Activated T-helper 17 cell treated with anti-CD3 and anti-CD28 coated beads, Interleukin-2, amount 50 U/mL, for 72 hours (primary cell): ENCODE results near the gene KLK12. TPM values are rescaled to one million over a fixed set of nuclear protein-coding genes. Genes with fewer than 3 reads are reported as not detected.
"Not testable (repeated sequence)": the region's sequence is repeated elsewhere in the genome, so short reads cannot be mapped to it uniquely, and the experiment has no call there.

Experiments used
- ATAC-seq: fragments of 150-1000 bp; cut with Tn5 transposase; replicated peaks from 2 replicates; pipeline ENCODE4 v1.10.0; 2021; ENCODE audit warnings: mild to moderate bottlenecking, moderate library complexity
- H3K27ac Mint-ChIP-seq: one replicate; pipeline ENCODE4 v1.8.0; 2022; ENCODE audit warnings: mixed read lengths
- H3K27me3 Mint-ChIP-seq: one replicate; pipeline ENCODE4 v1.8.0; 2022; ENCODE audit warnings: mixed read lengths
- H3K36me3 Mint-ChIP-seq: one replicate; pipeline ENCODE4 v1.8.0; 2022; ENCODE audit warnings: low read depth, mild to moderate bottlenecking, mixed read lengths
- H3K4me1 Mint-ChIP-seq: one replicate; pipeline ENCODE4 v1.8.0; 2022; ENCODE audit warnings: mixed read lengths
- H3K4me3 Mint-ChIP-seq: one replicate; pipeline ENCODE4 v1.8.0; 2022; ENCODE audit warnings: mild to moderate bottlenecking, mixed read lengths
- H3K9me3 Mint-ChIP-seq: one replicate; pipeline ENCODE4 v1.8.0; 2022; ENCODE audit warnings: mixed read lengths
- total RNA-seq, 2 donors: library from RNA; stranded (reverse); gene quantifications; one replicate each; pipeline ENCODE4 v1.2.3, GENCODE V29; 2022

The KLK12 gene
- total RNA-seq, 2 donors from 2014 or later: not detected

DNA sequence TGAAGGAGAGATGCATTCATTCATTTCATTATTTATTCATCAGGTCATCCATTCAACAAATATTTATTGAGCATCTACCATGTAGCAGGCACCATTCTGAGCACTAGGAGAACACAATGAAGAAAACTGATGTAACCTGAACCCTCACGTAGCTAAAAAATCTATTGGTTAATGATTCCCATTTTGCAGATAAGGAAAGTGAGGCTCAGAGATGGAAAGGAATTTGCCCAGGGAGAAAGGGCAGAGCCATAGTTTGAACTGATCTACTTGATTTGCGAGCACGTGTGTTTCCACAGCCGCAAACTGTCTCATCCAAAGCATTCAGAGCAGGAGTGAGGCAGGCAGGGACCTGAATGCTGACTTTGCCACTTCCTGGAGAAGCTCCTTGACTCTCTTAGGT is 36.1 kb downstream of the KLK12 start:
- no peak for ATAC-seq
- H3K27me3 Mint-ChIP-seq: peaks cover 36% of the 10 kb centered on the region
- no peak overlapping the region for H3K27ac Mint-ChIP-seq
- no peaks in the 10 kb centered on the region for H3K36me3 Mint-ChIP-seq
- no peaks in the 10 kb centered on the region for H3K4me1 Mint-ChIP-seq
- no peaks in the 10 kb centered on the region for H3K9me3 Mint-ChIP-seq
- H3K4me3 Mint-ChIP-seq: no peak overlapping the region

DNA sequence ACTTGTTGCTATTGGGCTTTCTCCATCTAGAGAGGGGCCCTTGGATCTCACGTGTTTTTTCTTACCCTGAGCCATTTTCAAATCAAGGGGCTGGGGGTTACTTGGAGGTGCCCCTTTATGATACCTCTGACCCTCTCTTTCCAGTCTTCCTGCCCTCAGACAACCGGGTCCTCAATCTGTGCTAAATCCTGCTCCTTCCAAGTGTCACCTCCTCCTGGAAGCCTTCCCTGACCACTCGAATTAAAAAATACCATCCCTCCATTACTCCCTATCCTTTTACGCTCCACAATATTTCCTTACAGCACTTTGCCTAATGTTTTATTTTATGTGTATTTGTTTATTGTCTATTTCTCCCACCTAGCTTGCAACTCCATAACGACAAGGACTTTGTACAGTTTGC is 36.7 kb downstream of the KLK12 start:
- Mint-ChIP-seq H3K27ac (no peak overlapping the region), H3K4me3 (no peak overlapping the region)
- no peak for ATAC-seq

DNA sequence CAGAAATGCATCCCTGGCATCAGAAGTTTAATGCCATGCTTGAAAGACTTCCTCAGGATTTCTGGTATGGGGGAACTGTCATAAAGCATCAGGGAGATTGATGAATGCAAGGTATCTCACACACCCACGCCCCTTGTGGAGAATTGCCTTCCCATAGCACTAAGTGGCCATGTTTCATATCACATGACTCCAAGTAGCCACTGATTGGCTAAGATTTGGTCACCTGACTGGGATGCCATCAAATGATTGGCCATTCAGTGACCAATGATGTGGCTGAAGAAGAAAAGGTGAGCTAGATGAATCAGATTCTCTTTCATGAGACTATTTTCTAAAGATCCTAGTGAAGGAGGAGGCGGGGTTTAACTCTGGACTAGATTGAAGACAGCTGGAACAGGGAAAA is 40.7 kb downstream of the KLK12 start:
- no peaks in the 10 kb centered on the region for H3K9me3 Mint-ChIP-seq
- no peak overlapping the region for H3K27ac Mint-ChIP-seq
- no peaks in the 10 kb centered on the region for H3K4me1 Mint-ChIP-seq
- H3K36me3 Mint-ChIP-seq: no peaks in the 10 kb centered on the region
- no peak overlapping the region for H3K4me3 Mint-ChIP-seq
- peaks cover 32% of the 10 kb centered on the region for H3K27me3 Mint-ChIP-seq
- ATAC-seq: no peak

More for the DNA sequence above, 36.7 kb downstream of the KLK12 start:
- no peaks in the 10 kb centered on the region for H3K36me3 Mint-ChIP-seq
- H3K27me3 Mint-ChIP-seq: peaks cover 35% of the 10 kb centered on the region
- H3K4me1 Mint-ChIP-seq: no peaks in the 10 kb centered on the region
- H3K9me3 Mint-ChIP-seq: no peaks in the 10 kb centered on the region

DNA sequence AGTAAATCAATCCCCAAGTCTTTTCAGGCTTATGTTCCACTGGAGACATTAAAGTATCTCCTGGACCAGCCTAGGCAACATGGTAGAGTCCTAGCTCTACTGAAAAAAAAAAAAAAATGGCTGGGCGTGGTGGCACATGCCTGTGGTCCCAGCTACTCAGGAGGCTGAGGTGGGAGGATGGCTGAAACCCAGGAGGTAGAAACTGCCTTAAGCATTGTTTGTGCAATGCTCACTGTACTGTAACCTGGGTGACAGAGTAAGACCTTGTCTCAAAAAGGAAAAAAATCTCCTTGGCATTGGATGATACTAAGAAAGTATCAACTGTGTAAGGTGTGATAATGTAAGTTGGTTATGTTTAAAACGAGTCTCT is 42.2 kb downstream of the KLK12 start:
- no peak overlapping the region for H3K4me3 Mint-ChIP-seq

DNA sequence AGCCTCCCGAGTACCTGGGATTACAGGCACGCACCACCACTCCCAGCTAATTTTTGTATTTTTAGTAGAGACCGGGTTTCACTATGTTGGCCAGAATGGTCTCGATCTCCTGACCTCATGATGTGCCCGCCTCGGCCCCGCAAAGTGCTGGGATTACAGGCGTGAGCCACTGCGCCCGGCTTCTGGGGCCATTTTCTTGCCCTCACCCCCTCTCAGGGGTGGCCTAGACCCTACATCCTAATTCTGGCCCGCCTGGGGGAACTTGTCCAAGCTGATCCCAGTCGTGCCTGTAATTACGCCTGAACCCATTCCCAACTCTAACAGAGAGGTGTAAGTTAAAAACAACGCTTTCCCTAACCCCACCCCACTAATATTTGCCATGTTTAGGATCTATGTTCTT is 50.4 kb downstream of the KLK12 start:
- not testable (repeated sequence) for H3K4me1 Mint-ChIP-seq, H3K27ac Mint-ChIP-seq, H3K9me3 Mint-ChIP-seq, H3K4me3 Mint-ChIP-seq, ATAC-seq, H3K36me3 Mint-ChIP-seq
- peaks cover 32% of the 10 kb centered on the region for H3K27me3 Mint-ChIP-seq

More for the DNA sequence above, 42.2 kb downstream of the KLK12 start:
- no peak for ATAC-seq
- Mint-ChIP-seq H3K9me3 (no peaks in the 10 kb centered on the region), H3K27ac (no peak overlapping the region), H3K27me3 (peaks cover 26% of the 10 kb centered on the region), H3K36me3 (no peaks in the 10 kb centered on the region), H3K4me1 (no peaks in the 10 kb centered on the region)

DNA sequence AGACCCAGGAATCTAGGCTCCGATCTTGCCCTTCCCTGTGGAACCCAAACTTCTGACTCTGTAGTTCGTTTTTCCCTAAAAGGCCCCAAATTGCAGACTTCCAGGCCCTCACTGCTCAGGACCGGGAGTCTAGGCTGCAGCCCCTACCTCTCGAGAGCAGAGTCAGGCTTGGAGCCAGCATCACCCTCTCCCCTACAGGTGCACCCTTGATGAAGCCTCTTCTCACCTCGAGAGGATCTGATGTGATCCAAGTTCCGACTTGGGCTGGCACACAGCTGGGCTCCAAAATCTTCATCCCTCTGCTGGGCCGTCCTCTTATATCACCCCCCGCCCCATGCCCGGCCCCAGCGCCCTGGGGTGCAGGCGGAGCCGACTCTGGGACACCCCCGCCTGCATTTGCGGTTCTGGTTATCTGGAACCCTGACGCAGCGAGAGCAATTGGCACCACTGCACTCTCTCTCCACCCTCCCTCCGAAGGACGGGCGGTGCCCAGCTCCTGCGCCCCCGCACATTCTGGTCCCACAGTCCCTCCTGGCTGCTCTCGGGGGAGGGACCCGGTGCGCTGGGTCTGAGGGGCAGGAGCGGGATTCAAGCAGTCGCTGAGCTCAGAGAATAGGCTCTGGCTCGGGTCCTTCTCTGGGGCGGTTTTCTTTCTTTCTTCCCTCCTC is 51.0 kb downstream of the KLK12 start, which contains the start of gene KLK7:
Gene KLK7 (minus strand): TSS at position 293 of the 668 bp plus-strand sequence. CDS start 1,518 bp downstream, outside the sequence.
- Mint-ChIP-seq H3K4me1 (no peaks in the 10 kb centered on the region), H3K27me3 (peaks cover 30% of the 10 kb centered on the region), H3K27ac (no peak within 1 kb of the TSS), H3K9me3 (no peaks in the 10 kb centered on the region), H3K4me3 (no peak within 1 kb of the TSS), H3K36me3 (no peaks in the 10 kb centered on the region)
- ATAC-seq: no peak

DNA sequence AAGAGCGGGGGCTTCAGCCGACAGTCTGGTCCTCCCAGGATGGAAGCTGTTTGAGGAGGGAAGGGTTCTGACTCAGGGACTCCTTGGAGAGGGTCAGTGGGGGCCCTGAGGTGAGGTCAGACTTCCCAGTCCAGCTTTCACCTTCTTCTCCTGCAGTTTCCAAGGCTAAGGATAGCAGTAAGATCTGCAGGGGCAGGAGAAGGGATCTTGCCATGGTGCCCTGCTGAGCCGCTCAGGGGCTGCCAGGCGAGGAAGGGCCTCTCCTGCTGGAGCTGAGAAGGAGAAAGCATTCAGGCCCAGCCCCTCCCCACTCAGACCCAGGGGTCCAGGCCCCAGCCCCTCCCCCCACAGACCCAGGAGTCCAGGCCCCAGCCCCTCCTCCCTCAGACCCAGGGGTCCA is 52.6 kb downstream of the KLK12 start:
- Mint-ChIP-seq H3K27ac (no peak overlapping the region), H3K36me3 (no peaks in the 10 kb centered on the region), H3K4me3 (no peak overlapping the region), H3K27me3 (peaks cover 38% of the 10 kb centered on the region), H3K9me3 (no peaks in the 10 kb centered on the region), H3K4me1 (no peaks in the 10 kb centered on the region)
- ATAC-seq: no peak

DNA sequence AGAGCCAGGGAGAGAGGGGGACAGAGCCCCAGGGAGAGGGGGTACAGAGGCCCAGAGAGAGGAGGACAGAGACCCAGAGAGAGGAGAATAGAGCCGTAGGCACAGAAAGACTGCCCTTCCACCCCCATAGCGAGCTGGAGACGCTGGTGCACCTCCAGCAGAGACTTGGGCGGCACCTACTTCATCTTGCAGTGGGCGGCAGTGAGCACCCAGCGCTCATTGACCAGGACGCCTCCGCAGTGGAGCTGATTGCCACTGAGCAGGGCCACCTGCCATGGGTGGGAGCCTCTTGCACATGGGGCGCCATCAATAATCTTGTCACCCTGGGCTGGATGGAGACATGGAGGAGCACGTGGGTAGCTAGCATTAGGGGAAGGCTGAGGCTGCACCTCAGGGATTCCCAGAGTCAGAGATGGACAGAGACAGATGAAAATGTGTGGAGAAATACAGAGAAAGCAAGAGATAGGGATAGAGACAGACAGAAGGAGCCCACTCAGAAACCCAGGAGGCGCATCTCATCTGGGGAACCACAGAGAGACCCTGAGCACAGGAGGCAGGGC is 53.1 kb downstream of the KLK12 start:
- Mint-ChIP-seq H3K4me3 (no peak overlapping the region), H3K36me3 (no peaks in the 10 kb centered on the region), H3K27ac (no peak overlapping the region), H3K4me1 (no peaks in the 10 kb centered on the region), H3K27me3 (peaks cover 41% of the 10 kb centered on the region), H3K9me3 (no peaks in the 10 kb centered on the region)
- ATAC-seq: no peak

DNA sequence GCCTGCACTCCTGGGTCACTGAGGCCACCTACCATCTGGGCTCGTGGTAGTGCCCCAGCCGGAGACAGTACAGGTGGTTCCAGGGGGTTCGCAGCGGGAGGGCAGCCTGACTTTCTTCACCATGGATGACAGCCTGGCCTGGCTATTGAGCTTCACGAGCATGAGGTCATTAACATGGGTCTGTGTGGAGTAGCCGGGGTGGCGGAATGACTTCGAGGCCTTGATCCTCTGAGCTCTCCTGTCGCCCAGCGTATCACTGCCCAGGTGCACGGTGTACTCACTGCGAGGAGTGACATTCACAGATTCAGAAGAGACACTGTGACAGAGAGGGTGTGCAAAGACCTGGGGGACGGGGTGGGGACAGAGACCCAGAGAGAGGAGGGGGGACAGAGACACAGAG is 54.6 kb downstream of the KLK12 start:
- Mint-ChIP-seq H3K27ac (no peak overlapping the region), H3K9me3 (no peaks in the 10 kb centered on the region), H3K36me3 (no peaks in the 10 kb centered on the region), H3K27me3 (peaks cover 49% of the 10 kb centered on the region), H3K4me3 (no peak overlapping the region), H3K4me1 (no peaks in the 10 kb centered on the region)
- ATAC-seq: no peak

DNA sequence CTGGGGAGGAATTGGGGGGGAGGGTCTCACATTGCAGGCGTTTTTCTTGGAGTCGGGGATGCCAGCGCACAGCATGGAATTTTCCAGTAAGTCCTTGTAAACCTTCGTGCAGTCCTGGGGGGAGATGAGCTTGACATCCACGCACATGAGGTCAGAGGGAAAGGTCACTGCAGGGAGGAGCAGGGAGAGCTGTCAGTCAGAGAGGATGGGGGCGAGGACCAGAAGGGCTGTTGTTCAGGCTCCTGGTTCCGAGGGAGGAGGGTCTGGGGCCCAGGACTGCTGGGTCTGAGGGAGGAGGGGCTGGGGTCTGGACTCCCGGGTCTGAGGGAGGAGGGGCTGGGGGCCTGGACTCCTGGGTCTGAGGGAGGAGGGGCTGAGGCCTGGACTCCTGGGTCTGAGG is 55.0 kb downstream of the KLK12 start:
- Mint-ChIP-seq H3K9me3 (no peaks in the 10 kb centered on the region), H3K36me3 (no peaks in the 10 kb centered on the region), H3K27me3 (peaks cover 49% of the 10 kb centered on the region), H3K4me1 (no peaks in the 10 kb centered on the region), H3K27ac (no peak overlapping the region), H3K4me3 (no peak overlapping the region)
- no peak for ATAC-seq

Other genes with a start within 250 kb of the KLK12 start
- gene ACP4, start 244.6 kb downstream of the KLK12 start, total RNA-seq: not detected
- 1 to 10 TPM in 1 of 2 donors, under 1 TPM in 1; 0.39 to 2.0 TPM for gene KLK1, start 211.2 kb downstream of the KLK12 start, total RNA-seq
- gene KLK15, start 201.4 kb downstream of the KLK12 start, total RNA-seq: not detected
- gene KLK3, start 180.1 kb downstream of the KLK12 start, total RNA-seq: not detected
- gene KLK2, start 161.6 kb downstream of the KLK12 start, total RNA-seq: under 1 TPM in 1 of 2 donors, not detected in 1; 0.24 TPM
- not detected for gene KLK4, start 123.6 kb downstream of the KLK12 start, total RNA-seq
- gene KLK5, start 82.0 kb downstream of the KLK12 start, total RNA-seq: not detected
- not detected for gene KLK6, start 65.4 kb downstream of the KLK12 start, total RNA-seq
- not detected for gene KLK7, start 51.1 kb downstream of the KLK12 start, total RNA-seq
- gene KLK8, start 33.4 kb downstream of the KLK12 start, total RNA-seq: not detected
- gene KLK10, start 15.3 kb downstream of the KLK12 start, total RNA-seq: not detected
- gene KLK11, start 8.4 kb downstream of the KLK12 start, total RNA-seq: not detected
- gene KLK13, start 30.1 kb upstream of the KLK12 start, total RNA-seq: not detected
- gene KLK14, start 47.9 kb upstream of the KLK12 start, total RNA-seq: under 1 TPM; 0.26 to 0.77 TPM
- 1 to 10 TPM; 7.0 to 9.7 TPM for gene CTU1, start 73.4 kb upstream of the KLK12 start, total RNA-seq
- gene SIGLEC9, start 89.9 kb upstream of the KLK12 start, total RNA-seq: under 1 TPM; 0.15 to 0.74 TPM
- gene SIGLEC7, start 107.3 kb upstream of the KLK12 start, total RNA-seq: not detected
- gene CD33, start 190.1 kb upstream of the KLK12 start, total RNA-seq: 1 to 10 TPM in 1 of 2 donors, not detected in 1; 1.2 TPM
- gene SIGLECL1, start 216.1 kb upstream of the KLK12 start, total RNA-seq: under 1 TPM in 1 of 2 donors, not detected in 1; 0.30 TPM